GM12801 (cell line): ENCODE data around the gene LRRC10.

Source experiments
- CTCF ChIP-seq: IDR thresholded peaks from one replicate; pipeline ENCODE4 v1.5.1; 2011; ENCODE audit warnings: control low read depth; ENCODE audit not compliant: insufficient read length; ENCODE audit errors: extremely low read depth

LRRC10 gene

GRCh38 chr12:69649529-69649928, 38.8 kb upstream of the LRRC10 start:
- TF ChIP-seq CTCF = no peak

- no peak for TF ChIP-seq CTCF
Measured at GRCh38 chr12:69648476-69648875, 37.8 kb upstream of the LRRC10 start.

GRCh38 chr12:69647178-69647577, 36.5 kb upstream of the LRRC10 start:
- TF ChIP-seq CTCF = no peak

- no peak for TF ChIP-seq CTCF
Measured at GRCh38 chr12:69645031-69645430, 34.3 kb upstream of the LRRC10 start.

- no peak for TF ChIP-seq CTCF
Measured at GRCh38 chr12:69644511-69644910, 33.8 kb upstream of the LRRC10 start.

GRCh38 chr12:69642531-69642930, 31.8 kb upstream of the LRRC10 start:
- TF ChIP-seq CTCF = no peak

- no peak for TF ChIP-seq CTCF
Measured at GRCh38 chr12:69641546-69641945, 30.8 kb upstream of the LRRC10 start.
